ENCODE data around the gene SPNS3.

The SPNS3 gene

DNA sequence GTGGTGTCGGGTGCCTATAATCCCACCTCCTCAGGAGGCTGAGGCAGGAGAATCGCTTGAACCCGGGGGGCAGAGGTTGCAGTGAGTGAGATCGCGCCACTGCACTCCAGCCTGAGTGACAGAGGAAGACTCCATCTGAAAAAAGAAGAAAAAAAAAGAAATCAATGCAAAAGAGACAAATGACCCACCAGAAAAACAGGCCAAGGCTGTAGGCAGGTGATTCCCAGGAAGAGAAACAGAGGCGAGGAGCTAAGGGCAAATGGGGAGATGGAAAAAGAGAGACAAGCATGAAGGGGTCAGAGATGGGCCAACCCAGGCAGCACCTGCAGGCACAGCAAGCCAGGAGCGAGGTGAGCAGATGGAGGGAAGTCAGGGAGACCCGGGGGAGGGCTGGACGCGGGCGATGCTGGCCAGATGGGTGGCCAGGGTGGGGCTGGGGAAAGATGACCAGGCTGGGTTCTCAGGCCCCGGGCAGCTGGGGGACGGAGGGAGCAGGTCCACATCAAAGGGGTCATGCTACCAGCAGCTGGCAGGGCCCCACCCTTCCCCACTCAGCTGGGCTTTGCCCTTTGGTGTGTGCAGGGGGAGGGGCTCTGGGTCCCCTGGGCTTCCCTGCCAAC, 95.9 kb downstream of the SPNS3 start:
- TF ChIP-seq CTCF (IDR thresholded peaks at IDR 0.05; ENCODE audit: borderline replicate concordance, insufficient read depth, low read depth, low read length) = no peak
- H3K4me3 ChIP-seq (ENCODE audit: low read depth, low read length) = no peak overlapping the region

- H3K4me3 ChIP-seq (ENCODE audit: low read depth, low read length) = no peak overlapping the region
Measured at GRCh38 chr17:4530799-4531730, 97.3 kb downstream of the SPNS3 start.

GRCh38 chr17:4531988-4532736, 98.4 kb downstream of the SPNS3 start:
- H3K4me3 ChIP-seq (ENCODE audit: low read depth, low read length) = no peak overlapping the region
- TF ChIP-seq CTCF (IDR thresholded peaks at IDR 0.05; ENCODE audit: borderline replicate concordance, insufficient read depth, low read depth, low read length) = no peak

More at GRCh38 chr17:4530799-4531730, 97.3 kb downstream of the SPNS3 start:
- TF ChIP-seq CTCF (IDR thresholded peaks at IDR 0.05; ENCODE audit: borderline replicate concordance, insufficient read depth, low read depth, low read length) = no peak

DNA sequence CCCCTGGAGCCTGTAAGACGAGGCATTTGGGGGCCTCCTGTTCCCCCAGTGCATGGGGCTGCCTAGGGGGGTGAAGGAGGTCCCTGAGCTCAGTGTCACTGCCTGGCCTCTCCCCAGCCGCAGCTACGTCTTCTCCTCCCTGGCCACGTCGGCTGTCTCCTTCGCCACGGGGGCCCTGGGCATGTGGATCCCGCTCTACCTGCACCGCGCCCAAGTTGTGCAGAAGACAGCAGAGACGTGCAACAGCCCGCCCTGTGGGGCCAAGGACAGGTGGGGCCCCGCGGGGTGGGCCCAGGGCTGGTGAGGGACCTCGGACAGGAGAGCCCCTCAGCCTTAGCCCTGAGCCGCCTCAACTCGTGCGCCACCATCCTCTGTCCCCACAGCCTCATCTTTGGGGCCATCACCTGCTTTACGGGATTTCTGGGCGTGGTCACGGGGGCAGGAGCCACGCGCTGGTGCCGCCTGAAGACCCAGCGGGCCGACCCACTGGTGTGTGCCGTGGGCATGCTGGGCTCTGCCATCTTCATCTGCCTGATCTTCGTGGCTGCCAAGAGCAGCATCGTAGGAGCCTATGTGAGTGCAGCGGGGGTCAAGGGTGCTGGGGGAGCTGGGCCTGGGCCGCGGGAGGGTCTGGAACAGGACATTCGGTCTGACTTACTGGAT, 99.3 kb downstream of the SPNS3 start:
- no peak overlapping the region for H3K4me3 ChIP-seq (ENCODE audit: low read depth, low read length)
- no peak for TF ChIP-seq CTCF (IDR thresholded peaks at IDR 0.05; ENCODE audit: borderline replicate concordance, insufficient read depth, low read depth, low read length)

DNA sequence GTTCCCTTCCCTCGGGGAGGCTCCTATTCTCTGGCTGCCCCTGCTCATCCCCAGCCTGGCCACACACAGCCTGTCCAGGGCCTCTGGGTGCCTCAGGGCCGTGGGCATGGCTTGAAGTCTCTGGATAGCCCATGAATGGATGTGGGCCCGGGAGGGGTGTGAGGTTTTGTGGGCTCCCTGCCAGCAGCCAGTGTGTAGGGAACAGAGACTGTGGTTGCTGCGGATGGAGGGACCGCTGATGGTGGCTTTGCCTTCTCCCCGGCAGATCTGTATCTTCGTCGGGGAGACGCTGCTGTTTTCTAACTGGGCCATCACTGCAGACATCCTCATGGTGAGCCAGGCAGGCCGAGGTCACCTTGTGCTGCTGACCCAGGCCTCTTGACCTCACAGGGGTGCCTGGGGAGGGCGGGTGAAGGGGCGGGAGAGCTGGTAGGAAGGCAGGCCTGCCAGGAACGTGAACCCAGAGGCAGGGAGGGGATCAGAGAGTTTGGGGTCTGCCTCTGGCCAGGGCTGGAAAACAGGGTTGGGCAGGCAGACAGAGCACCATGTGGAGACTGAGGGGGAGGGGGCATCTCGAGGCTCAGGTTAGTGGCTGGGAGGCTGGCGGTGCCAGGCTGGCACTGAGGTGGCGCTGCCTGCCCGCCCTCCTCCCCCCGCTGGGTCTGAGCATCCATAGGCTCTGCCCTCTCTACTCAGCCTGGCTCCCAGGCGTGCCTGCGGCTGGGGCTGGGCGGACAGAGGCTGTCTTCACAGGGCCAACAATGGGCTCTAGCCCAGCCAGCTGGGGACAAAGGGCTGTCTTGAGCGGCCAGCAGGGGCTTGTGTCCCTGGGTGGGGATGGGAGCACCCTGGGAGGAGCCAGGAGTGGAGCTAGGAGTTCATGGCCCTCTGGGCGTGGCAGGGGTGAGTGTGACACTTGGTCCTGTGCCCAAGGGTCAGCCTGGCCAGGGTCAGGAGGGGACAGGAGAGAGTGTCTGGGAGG, 100.1 kb downstream of the SPNS3 start:
- TF ChIP-seq CTCF (IDR thresholded peaks at IDR 0.05; ENCODE audit: borderline replicate concordance, insufficient read depth, low read depth, low read length) = no peak

GRCh38 chr17:4534515-4534914, 100.8 kb downstream of the SPNS3 start:
- H3K4me3 ChIP-seq (ENCODE audit: low read depth, low read length) = no peak overlapping the region
- no peak for TF ChIP-seq CTCF (IDR thresholded peaks at IDR 0.05; ENCODE audit: borderline replicate concordance, insufficient read depth, low read depth, low read length)

More for the DNA sequence above, 100.1 kb downstream of the SPNS3 start:
- H3K4me3 ChIP-seq (ENCODE audit: low read depth, low read length) = no peak overlapping the region
